GM10847 (cell line): ENCODE data around the gene CFDP1.

Experiments used
- POLR2A ChIP-seq: IDR thresholded peaks from 2 replicates; pipeline ENCODE4 v1.6.1; 2011; ENCODE audit not compliant: insufficient read length; ENCODE audit errors: extremely low read depth

Gene CFDP1

GRCh38 chr16:75307506-75307905 is 125.8 kb downstream of the CFDP1 start:
- TF ChIP-seq POLR2A = no peak

- TF ChIP-seq POLR2A = no peak
These were observed 127.1 kb downstream of the CFDP1 start for GRCh38 chr16:75306099-75306762.

- TF ChIP-seq POLR2A = no peak
These were observed 127.8 kb downstream of the CFDP1 start for GRCh38 chr16:75305364-75306098.

- TF ChIP-seq POLR2A = no peak
These were observed 128.6 kb downstream of the CFDP1 start for GRCh38 chr16:75304521-75305363.

DNA sequence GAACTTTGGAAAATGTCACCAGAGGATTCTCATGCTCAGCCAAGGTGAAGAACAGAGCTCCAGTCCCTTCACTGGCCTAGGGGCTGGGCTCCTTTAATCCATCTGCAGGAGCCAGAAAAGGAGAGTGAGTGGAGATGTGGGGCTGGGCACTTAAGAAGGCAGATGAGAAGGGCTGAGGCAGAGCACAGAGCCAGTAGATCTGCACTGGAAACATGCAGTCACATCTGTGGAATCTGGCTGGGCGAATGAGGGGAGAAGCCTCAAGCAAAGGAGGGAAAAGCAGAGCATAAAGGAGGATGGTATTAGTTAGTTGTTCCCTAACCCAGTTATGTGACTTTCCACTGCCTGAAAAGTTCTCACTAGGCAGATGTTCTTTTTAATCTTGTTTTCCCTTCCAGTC is 131.5 kb downstream of the CFDP1 start:
- no peak for TF ChIP-seq POLR2A

DNA sequence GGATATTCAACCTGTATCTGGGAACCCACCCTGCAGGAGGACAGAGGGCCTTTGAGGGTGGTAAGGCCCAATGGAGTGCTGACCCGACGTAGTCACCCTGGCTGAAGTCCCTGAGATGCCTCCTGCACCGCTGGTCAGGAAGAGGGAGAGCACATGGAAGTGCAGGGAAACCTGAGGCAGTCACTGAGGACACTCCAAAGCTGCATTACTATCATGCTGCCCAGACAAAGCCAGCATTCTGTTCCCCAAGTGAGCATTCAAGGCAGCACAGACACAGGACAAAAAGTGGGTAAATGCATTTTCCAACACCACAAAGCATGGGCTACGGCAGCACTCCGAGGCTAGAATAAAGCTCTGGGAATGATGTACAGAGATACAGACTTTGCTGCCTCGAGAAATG is 135.0 kb downstream of the CFDP1 start:
- TF ChIP-seq POLR2A = no peak

GRCh38 chr16:75296606-75297005 is 136.7 kb downstream of the CFDP1 start:
- TF ChIP-seq POLR2A = no peak

- TF ChIP-seq POLR2A = no peak
These were observed 138.4 kb downstream of the CFDP1 start for GRCh38 chr16:75294773-75295459.

DNA sequence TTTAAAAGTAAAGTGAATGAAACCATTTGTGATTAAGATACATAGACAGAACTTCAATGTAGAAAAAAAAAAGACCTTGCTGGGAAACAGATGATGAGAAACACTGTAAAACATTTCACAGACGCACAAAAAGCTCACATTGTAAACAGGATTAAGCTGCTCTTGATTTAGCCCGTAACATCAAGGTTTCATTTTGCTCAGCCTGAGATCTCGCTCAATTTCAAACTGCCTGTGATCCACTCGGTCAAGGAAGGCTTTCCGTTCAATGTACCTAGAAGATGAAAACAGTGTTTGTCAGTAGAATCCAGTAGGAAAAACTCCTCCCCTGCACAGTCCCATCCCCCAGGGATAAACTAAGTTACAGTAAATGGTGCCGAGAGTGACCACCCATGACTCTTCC is 139.5 kb downstream of the CFDP1 start:
- no peak for TF ChIP-seq POLR2A

DNA sequence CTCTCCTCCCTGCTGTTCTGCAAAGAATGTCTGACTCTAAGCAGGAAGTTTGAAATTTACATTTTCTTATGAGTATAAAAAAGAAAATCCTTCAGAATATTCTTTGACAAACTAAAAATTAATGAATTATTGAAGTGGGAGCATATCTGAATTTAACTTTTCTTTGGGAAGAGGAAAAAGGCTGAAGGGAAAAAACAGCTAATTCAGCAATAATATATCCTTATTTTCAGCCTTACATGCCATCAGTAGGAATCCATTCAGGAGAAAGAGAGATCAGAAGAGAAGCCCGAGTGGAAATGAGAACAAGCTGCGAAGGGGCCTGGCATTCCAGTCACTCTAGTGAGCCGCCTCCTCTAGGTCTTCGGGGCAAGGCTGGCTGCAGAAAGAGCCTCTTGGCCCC is 140.1 kb downstream of the CFDP1 start:
- no peak for TF ChIP-seq POLR2A

DNA sequence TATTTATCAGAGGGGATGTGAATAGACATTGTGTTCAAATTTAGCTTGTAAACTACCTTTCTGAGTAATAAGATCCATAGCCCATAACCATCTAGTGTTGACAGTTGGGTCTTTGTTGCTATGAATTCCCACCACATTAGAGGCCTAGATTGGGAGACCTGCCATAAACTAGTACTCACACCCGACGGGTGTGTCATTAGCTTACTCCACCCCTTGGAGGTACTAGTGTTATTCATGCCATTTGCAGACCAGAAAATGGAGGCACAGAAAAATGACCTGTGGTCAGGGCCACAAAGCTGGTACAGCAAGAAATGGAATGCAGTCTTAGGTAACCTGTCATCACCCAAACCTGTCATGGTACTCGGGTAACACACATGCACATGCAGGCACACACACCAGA is 140.6 kb downstream of the CFDP1 start:
- TF ChIP-seq POLR2A = no peak

GRCh38 chr16:75289189-75289588 is 144.1 kb downstream of the CFDP1 start:
- no peak for TF ChIP-seq POLR2A

DNA sequence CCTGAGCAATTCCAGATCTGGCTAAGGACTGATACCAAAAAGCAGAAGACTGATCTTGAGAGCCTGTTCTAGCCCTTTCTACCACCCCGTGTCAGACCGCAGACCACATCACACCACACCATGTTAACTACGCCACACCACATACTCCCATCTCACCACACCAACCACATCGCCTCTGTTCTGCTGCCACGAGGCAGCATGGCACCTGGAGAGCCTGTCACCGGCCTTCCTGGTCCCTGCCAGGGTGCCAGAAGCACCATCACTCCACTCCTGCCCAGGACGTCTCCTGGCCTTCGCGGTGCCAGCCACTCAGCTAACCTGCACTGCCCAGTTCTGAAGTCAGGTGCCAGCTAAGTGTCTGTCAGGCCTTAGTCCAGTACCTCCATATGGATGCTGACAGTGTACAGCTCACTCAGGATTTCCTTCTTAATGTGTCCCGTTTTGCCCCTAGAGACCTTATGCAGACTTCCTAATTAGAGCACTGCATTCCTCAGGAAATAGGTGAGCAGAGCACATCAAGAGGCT is 144.6 kb downstream of the CFDP1 start:
- TF ChIP-seq POLR2A = no peak

DNA sequence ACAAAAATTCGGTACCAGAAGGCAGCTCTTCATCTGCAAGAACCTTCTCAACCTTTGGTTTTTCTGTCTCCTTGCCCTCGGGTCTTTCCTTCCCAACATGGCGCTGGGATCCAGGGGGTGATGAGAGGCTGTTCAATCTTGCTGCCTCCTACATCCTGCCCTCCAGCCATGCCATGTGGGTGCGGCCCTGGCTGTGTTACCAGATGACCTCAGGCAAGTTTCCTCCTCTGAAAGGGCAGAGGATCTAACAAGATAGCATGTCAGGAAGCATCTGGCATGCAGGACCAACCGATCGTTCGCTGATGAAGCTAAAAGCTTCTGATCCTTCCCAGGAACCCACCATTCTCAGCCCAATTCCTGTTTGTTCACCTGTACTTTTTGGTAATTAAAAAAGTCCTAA is 145.1 kb downstream of the CFDP1 start:
- TF ChIP-seq POLR2A = no peak

- no peak for TF ChIP-seq POLR2A
These were observed 145.6 kb downstream of the CFDP1 start for GRCh38 chr16:75287708-75288107.
